Measurements from ENCODE around the gene TCF25.

DNA sequence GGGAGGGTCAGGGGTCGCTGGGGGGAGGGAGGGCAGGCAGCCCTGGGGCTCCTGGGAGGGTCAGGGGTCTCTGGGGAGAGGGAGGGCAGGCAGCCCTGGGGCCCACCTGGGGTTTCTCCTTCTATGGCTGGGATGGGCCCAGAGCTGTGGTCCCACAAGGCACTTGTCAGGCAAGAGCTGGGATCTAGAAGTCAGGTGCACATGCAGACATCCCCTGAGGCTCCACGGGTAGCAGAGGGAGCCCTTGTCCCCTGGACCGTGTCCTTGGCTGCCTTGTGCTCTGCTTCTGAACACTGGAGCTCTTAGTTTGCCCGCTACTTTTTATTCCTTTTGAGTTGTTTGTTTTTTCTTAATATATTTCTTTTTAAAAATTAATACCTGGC is 51.5 kb downstream of the TCF25 start:
- TF ChIP-seq CTCF (IDR thresholded peaks at IDR 0.05): no peak
- TF ChIP-seq, protein P1, sequence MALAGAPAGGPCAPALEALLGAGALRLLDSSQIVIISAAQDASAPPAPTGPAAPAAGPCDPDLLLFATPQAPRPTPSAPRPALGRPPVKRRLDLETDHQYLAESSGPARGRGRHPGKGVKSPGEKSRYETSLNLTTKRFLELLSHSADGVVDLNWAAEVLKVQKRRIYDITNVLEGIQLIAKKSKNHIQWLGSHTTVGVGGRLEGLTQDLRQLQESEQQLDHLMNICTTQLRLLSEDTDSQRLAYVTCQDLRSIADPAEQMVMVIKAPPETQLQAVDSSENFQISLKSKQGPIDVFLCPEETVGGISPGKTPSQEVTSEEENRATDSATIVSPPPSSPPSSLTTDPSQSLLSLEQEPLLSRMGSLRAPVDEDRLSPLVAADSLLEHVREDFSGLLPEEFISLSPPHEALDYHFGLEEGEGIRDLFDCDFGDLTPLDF (CRISPR knock-in tag; IDR thresholded peaks at IDR 0.05): no peak
- no peak for TF ChIP-seq ZNF423 (CRISPR knock-in tag; IDR thresholded peaks at IDR 0.05)
- TF ChIP-seq CREB1 (CRISPR knock-in tag; IDR thresholded peaks at IDR 0.05): no peak
- no peak for TF ChIP-seq IRF2 (CRISPR knock-in tag; IDR thresholded peaks at IDR 0.05; ENCODE audit: borderline replicate concordance, low read depth)
- TF ChIP-seq ATF3 (CRISPR knock-in tag; conservative IDR thresholded peaks at IDR 0.05): no peak
- no peak for TF ChIP-seq ZSCAN18 (CRISPR knock-in tag; IDR thresholded peaks at IDR 0.05)
- no peak for TF ChIP-seq JUN (CRISPR knock-in tag; IDR thresholded peaks at IDR 0.05)
- no peak for TF ChIP-seq USF1 (CRISPR knock-in tag; IDR thresholded peaks at IDR 0.05)
- TF ChIP-seq, protein P2, sequence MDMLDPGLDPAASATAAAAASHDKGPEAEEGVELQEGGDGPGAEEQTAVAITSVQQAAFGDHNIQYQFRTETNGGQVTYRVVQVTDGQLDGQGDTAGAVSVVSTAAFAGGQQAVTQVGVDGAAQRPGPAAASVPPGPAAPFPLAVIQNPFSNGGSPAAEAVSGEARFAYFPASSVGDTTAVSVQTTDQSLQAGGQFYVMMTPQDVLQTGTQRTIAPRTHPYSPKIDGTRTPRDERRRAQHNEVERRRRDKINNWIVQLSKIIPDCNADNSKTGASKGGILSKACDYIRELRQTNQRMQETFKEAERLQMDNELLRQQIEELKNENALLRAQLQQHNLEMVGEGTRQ (CRISPR knock-in tag; IDR thresholded peaks at IDR 0.05): no peak
- no peak for TF ChIP-seq NR2C2 (CRISPR knock-in tag; IDR thresholded peaks at IDR 0.05)
